Karpas-422 (cell line): ENCODE data around the gene ROR2. TPM values are rescaled to one million over a fixed set of nuclear protein-coding genes. Genes with fewer than 3 reads are reported as not detected.

Source experiments
- DNase-seq: peaks from one replicate; pipeline ENCODE4 v3.0.0-alpha.2; 2015
- H2AFZ ChIP-seq: fragments of 200-600 bp; sonication (generic); 2 replicates; pipeline ENCODE4 v1.6.1; 2014; ENCODE audit warnings: antibody characterized with exemption, low read length, mixed read lengths
- H3K27ac ChIP-seq: fragments of 200-600 bp; sonication (generic); 2 replicates; pipeline ENCODE4 v1.5.1; 2014; ENCODE audit warnings: mild to moderate bottlenecking, low read length, moderate library complexity
- H3K27me3 ChIP-seq: fragments of 200-600 bp; sonication (generic); 2 replicates; pipeline ENCODE4 v1.6.1; 2014; ENCODE audit warnings: low read length, mixed read lengths
- H3K36me3 ChIP-seq: fragments of 200-600 bp; sonication (generic); 2 replicates; pipeline ENCODE4 v1.6.1; 2014; ENCODE audit warnings: low read length, mixed read lengths; ENCODE audit not compliant: insufficient read depth
- H3K4me1 ChIP-seq: fragments of 200-600 bp; sonication (generic); 2 replicates; pipeline ENCODE4 v1.6.1; 2014; ENCODE audit warnings: mild to moderate bottlenecking, low read length, mixed read lengths
- H3K4me2 ChIP-seq: fragments of 200-600 bp; sonication (generic); 2 replicates; pipeline ENCODE4 v1.6.1; 2014; ENCODE audit warnings: low read length, low read depth, mild to moderate bottlenecking; ENCODE audit not compliant: poor library complexity, severe bottlenecking
- H3K4me3 ChIP-seq: fragments of 200-600 bp; sonication (generic); 2 replicates; pipeline ENCODE4 v1.5.1; 2014; ENCODE audit warnings: mild to moderate bottlenecking, antibody characterized with exemption, low read length, mixed read lengths
- H3K79me2 ChIP-seq: fragments of 200-600 bp; sonication (generic); 2 replicates; pipeline ENCODE4 v1.6.1; 2014; ENCODE audit warnings: mild to moderate bottlenecking, low read length, mixed read lengths
- H3K9ac ChIP-seq: fragments of 200-600 bp; sonication (generic); 2 replicates; pipeline ENCODE4 v1.6.0; 2014; ENCODE audit warnings: low read length
- H3K9me2 ChIP-seq: fragments of 200-600 bp; sonication (generic), shearing (Covaris generic); replicated peaks from 2 replicates; pipeline ENCODE4 v1.6.0; 2014; ENCODE audit warnings: mild to moderate bottlenecking, low read length, moderate library complexity; ENCODE audit not compliant: insufficient read depth
- H3K9me3 ChIP-seq: fragments of 300-700, 200-600 bp; sonication (generic); 2 replicates; pipeline ENCODE4 v1.6.1; 2014; ENCODE audit warnings: low read length, mixed read lengths
- H4K20me1 ChIP-seq: fragments of 200-600 bp; sonication (generic); 2 replicates; pipeline ENCODE4 v1.6.1; 2014; ENCODE audit warnings: mild to moderate bottlenecking, antibody characterized with exemption, low read length, low read depth; ENCODE audit not compliant: insufficient read depth
- total RNA-seq: library from RNA; depleted of rRNA; stranded (reverse); fragments of >200 nt; shearing (Covaris generic); gene quantifications from 2 replicates; pipeline ENCODE4 v1.2.3, GENCODE V29; 2014; ENCODE audit warnings: low replicate concordance

ROR2 gene
- total RNA-seq, 1 experiment from 2014 or later = not detected

DNA sequence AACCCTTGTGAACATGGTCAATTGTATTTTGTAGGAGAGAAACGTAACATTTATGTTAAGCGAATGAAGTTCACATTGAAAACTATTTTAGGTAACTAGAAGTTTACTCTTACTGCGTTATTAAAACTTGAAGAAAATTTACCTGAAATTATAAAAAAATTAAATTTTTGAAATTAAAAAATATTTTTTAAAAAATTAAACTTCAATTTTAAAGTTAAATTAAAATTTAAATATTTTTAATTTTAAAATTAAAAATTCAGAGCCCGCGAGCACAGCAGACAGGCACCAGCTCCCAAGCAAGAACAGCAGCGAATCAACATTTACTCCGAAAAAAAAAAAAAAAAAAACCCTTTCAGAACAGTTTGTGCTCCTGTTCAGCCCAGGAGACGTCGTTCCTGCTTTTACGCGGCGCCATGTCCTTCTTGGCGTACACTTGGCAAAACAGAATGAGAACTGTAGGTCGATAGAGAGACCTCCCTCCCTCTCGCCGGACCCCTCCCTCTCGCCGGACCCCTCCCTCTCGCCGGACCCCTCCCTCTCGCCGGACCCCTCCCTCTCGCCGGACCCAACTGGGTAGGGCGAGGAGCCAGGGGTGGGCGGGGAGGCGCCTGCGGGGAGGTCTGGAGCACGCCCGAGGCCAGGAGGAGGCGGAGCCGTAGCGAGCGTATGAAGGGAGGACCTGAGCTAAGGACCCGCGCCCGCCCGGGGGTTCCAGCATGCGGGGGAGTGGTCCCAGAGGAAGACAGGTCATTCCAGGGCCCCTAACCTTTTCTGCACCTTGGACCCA, 235.8 kb downstream of the ROR2 start:
- Histone ChIP-seq H4K20me1 (no peaks in the 10 kb centered on the region), H3K27me3 (no peaks in the 10 kb centered on the region), H3K79me2 (no peaks in the 10 kb centered on the region), H3K4me3 (no peak overlapping the region), H3K9ac (no peak overlapping the region), H3K9me2 (no peaks in the 10 kb centered on the region), H3K36me3 (no peaks in the 10 kb centered on the region), H2AFZ (no peak overlapping the region), H3K4me1 (no peaks in the 10 kb centered on the region), H3K4me2 (no peak overlapping the region), H3K27ac (no peak overlapping the region), H3K9me3 (peaks cover 6% of the 10 kb centered on the region; the same call in 1 of the 2 replicates)
- DNase-seq = no peak

- DNase-seq = peak; percentile 25
- peaks cover 6% of the 10 kb centered on the region; the same call in 1 of the 2 replicates for H3K9me3 ChIP-seq
- H4K20me1 ChIP-seq = no peaks in the 10 kb centered on the region
- no peaks in the 10 kb centered on the region for H3K36me3 ChIP-seq
- no peak overlapping the region for H3K27ac ChIP-seq
- no peaks in the 10 kb centered on the region for H3K4me1 ChIP-seq
- H3K79me2 ChIP-seq = no peaks in the 10 kb centered on the region
- H3K9ac ChIP-seq = no peak overlapping the region
- H3K4me3 ChIP-seq = no peak overlapping the region
- peak overlapping the region; percentile 38; the same call in 1 of the 2 replicates for H2AFZ ChIP-seq
- H3K4me2 ChIP-seq = no peak overlapping the region
- no peaks in the 10 kb centered on the region for H3K9me2 ChIP-seq
- H3K27me3 ChIP-seq = no peaks in the 10 kb centered on the region
These were observed 237.2 kb downstream of the ROR2 start for GRCh38 chr9:91712811-91713210.

- Histone ChIP-seq H3K9me2 (no peaks in the 10 kb centered on the region), H3K36me3 (no peaks in the 10 kb centered on the region), H3K9ac (no peak overlapping the region), H3K79me2 (no peaks in the 10 kb centered on the region), H2AFZ (peak overlapping the region; percentile 38; the same call in 1 of the 2 replicates), H3K27ac (no peak overlapping the region), H3K4me1 (no peaks in the 10 kb centered on the region), H3K4me3 (no peak overlapping the region), H4K20me1 (no peaks in the 10 kb centered on the region), H3K9me3 (peaks cover 6% of the 10 kb centered on the region; the same call in 1 of the 2 replicates), H3K27me3 (no peaks in the 10 kb centered on the region), H3K4me2 (no peak overlapping the region)
- peak; percentile 52 for DNase-seq
These were observed 238.1 kb downstream of the ROR2 start for GRCh38 chr9:91711755-91712601.

DNA sequence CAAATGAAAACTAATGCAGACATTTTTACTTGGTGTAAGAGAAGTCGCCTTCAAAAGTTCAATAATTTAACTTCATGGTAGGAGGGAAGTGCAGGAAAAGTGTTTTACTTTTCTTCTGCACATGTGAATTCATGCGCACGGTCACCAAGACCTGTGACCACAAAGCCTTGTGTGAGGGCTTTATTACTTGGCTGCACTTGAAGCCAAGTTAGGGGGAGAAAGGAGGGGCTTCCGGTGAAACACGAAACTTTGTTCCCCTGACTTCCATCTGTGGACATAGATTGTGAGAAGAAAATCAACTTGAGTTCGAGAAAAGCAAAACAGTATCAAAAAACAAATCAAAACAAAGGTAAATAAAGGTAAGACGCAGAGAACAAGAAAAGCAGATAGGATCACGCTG, 239.9 kb downstream of the ROR2 start:
- Histone ChIP-seq H4K20me1 (no peaks in the 10 kb centered on the region), H3K4me3 (no peak overlapping the region), H3K79me2 (no peaks in the 10 kb centered on the region), H3K27ac (no peak overlapping the region), H3K27me3 (no peaks in the 10 kb centered on the region), H2AFZ (no peak overlapping the region), H3K9me3 (peaks cover 14% of the 10 kb centered on the region), H3K4me1 (no peaks in the 10 kb centered on the region), H3K9me2 (no peaks in the 10 kb centered on the region), H3K9ac (no peak overlapping the region), H3K4me2 (no peak overlapping the region), H3K36me3 (no peaks in the 10 kb centered on the region)
- DNase-seq = no peak

- H3K9me2 ChIP-seq = no peaks in the 10 kb centered on the region
- H3K9ac ChIP-seq = no peak overlapping the region
- DNase-seq = no peak
- H2AFZ ChIP-seq = no peak overlapping the region
- H3K4me1 ChIP-seq = no peaks in the 10 kb centered on the region
- no peaks in the 10 kb centered on the region for H3K79me2 ChIP-seq
- H3K27me3 ChIP-seq = no peaks in the 10 kb centered on the region
- no peaks in the 10 kb centered on the region for H3K36me3 ChIP-seq
- no peak overlapping the region for H3K4me3 ChIP-seq
- H3K27ac ChIP-seq = no peak overlapping the region
- peaks cover 17% of the 10 kb centered on the region for H3K9me3 ChIP-seq
- H4K20me1 ChIP-seq = no peaks in the 10 kb centered on the region
- H3K4me2 ChIP-seq = no peak overlapping the region
These were observed 244.6 kb downstream of the ROR2 start for GRCh38 chr9:91705386-91705785.

DNA sequence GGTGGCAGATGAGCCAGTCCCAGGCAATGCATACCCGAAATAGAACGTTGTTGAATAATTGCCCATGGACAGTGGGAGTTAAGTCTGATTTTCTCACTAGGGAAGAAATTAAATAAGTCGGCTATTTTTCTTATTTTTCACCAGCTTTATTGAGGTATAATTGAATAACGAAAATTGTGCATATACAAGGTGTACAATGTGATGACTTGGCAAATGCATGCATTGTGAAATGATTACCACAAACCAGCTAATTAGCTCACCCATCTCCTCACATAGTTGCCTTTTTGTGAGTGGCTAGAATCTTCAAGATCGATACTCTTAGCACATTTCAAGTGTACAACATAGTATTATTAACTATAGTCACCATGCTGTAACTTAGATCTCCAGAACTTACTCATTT, 249.6 kb downstream of the ROR2 start:
- no peak overlapping the region for H3K4me2 ChIP-seq
- H3K79me2 ChIP-seq = no peaks in the 10 kb centered on the region
- no peak overlapping the region for H3K4me3 ChIP-seq
- peaks cover 5% of the 10 kb centered on the region for H3K9me3 ChIP-seq
- no peaks in the 10 kb centered on the region for H3K36me3 ChIP-seq
- no peak for DNase-seq
- H3K27me3 ChIP-seq = no peaks in the 10 kb centered on the region
- no peaks in the 10 kb centered on the region for H3K4me1 ChIP-seq
- no peaks in the 10 kb centered on the region for H3K9me2 ChIP-seq
- no peak overlapping the region for H3K9ac ChIP-seq
- no peak overlapping the region for H3K27ac ChIP-seq
- H2AFZ ChIP-seq = no peak overlapping the region
- no peaks in the 10 kb centered on the region for H4K20me1 ChIP-seq

GRCh38 chr9:91698266-91698665, 251.8 kb downstream of the ROR2 start:
- Histone ChIP-seq H3K36me3 (no peaks in the 10 kb centered on the region), H3K9ac (no peak overlapping the region), H3K27ac (no peak overlapping the region), H3K9me3 (no peaks in the 10 kb centered on the region), H3K4me1 (no peaks in the 10 kb centered on the region), H3K79me2 (no peaks in the 10 kb centered on the region), H3K4me3 (no peak overlapping the region), H4K20me1 (no peaks in the 10 kb centered on the region), H3K27me3 (no peaks in the 10 kb centered on the region), H3K9me2 (no peaks in the 10 kb centered on the region), H2AFZ (no peak overlapping the region), H3K4me2 (no peak overlapping the region)
- DNase-seq = no peak

DNA sequence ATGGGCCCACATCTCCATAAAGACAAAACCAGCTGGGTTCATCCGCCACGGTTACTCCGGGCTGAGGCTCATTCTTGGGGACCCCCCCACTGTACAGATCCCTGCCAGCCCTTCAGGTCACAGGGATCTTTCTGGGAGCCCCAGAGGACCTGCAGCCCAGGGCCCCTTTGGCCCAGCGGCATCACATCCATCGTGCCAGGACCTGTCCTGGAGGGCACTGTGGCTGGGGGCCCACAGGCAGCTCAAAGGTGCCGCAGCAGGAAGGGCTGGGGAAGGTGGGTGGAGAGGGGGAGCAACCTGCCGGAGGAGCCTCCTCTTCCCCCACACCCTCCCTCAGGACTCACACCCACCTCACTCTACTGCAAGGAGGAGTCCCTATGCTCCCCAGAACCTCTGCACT, 252.8 kb downstream of the ROR2 start:
- no peaks in the 10 kb centered on the region for H3K79me2 ChIP-seq
- no peaks in the 10 kb centered on the region for H3K9me3 ChIP-seq
- H3K4me3 ChIP-seq = no peak overlapping the region
- no peaks in the 10 kb centered on the region for H3K9me2 ChIP-seq
- H3K4me2 ChIP-seq = no peak overlapping the region
- DNase-seq = no peak
- no peaks in the 10 kb centered on the region for H3K36me3 ChIP-seq
- no peak overlapping the region for H3K9ac ChIP-seq
- H4K20me1 ChIP-seq = no peaks in the 10 kb centered on the region
- H3K4me1 ChIP-seq = no peaks in the 10 kb centered on the region
- H3K27me3 ChIP-seq = no peaks in the 10 kb centered on the region
- H3K27ac ChIP-seq = no peak overlapping the region
- H2AFZ ChIP-seq = no peak overlapping the region
